Activated T-cell treated with anti-CD3 and anti-CD28 coated beads, Interleukin-2, amount 50 U/mL, for 72 hours (primary cell): ENCODE measurements around the gene PHF24. TPM values are rescaled to one million over a fixed set of nuclear protein-coding genes. Genes with fewer than 3 reads are reported as not detected.

Experiments used
- ATAC-seq, 2 donors: fragments of 150-1000 bp; cut with Tn5 transposase; replicated peaks in 1 of 2; 2 replicates each; pipeline ENCODE4 v1.10.0; 2021; ENCODE audit warnings: moderate library complexity in 2 of 2, mild to moderate bottlenecking in 1 of 2
- DNase-seq, 2 donors: peaks; one replicate each; pipeline ENCODE4 v3.0.0; 2021 to 2022; ENCODE audit warnings: mixed read lengths in 1 of 2
- H3K27ac Mint-ChIP-seq: one replicate; pipeline ENCODE4 v1.8.0; 2022; ENCODE audit warnings: mild to moderate bottlenecking, moderate library complexity, mixed read lengths
- H3K27me3 Mint-ChIP-seq: one replicate; pipeline ENCODE4 v1.8.0; 2022; ENCODE audit warnings: low read depth, mixed read lengths
- H3K36me3 Mint-ChIP-seq, 2 donors: one replicate each; pipeline ENCODE4 v1.8.0; 2022; ENCODE audit warnings: mixed read lengths in 2 of 2, mild to moderate bottlenecking in 1 of 2; ENCODE audit not compliant: insufficient read depth in 2 of 2
- H3K4me1 Mint-ChIP-seq: one replicate; pipeline ENCODE4 v1.8.0; 2022; ENCODE audit warnings: low read depth, mixed read lengths
- H3K4me3 Mint-ChIP-seq, 2 donors: one replicate each; pipeline ENCODE4 v1.8.0; 2022; ENCODE audit warnings: mild to moderate bottlenecking in 2 of 2, mixed read lengths in 2 of 2, moderate library complexity in 2 of 2
- H3K9me3 Mint-ChIP-seq, 2 donors: one replicate each; pipeline ENCODE4 v1.8.0; 2022; ENCODE audit warnings: mixed read lengths in 2 of 2
- total RNA-seq, 2 donors: library from RNA; stranded (reverse); gene quantifications; one replicate each; pipeline ENCODE4 v1.2.3, GENCODE V29; 2022

Gene PHF24
- total RNA-seq, 2 donors from 2014 or later, result 1.00 to 1.1 TPM

GRCh38 chr9:34987160-34987901, 29.2 kb downstream of the PHF24 start:
- Mint-ChIP-seq H3K27ac (no peak overlapping the region), H3K9me3 (no peaks in the 10 kb centered on the region), H3K4me1 (peaks cover 93% of the 10 kb centered on the region), H3K4me3 (peak overlapping the region; percentile 39 to 81), H3K36me3 (peaks cover 0 to 1% of the 10 kb centered on the region in 2 donors), H3K27me3 (no peaks in the 10 kb centered on the region)
- DNase-seq (peak in 1 of 2 donors; percentile 20), ATAC-seq (no peak)

DNA sequence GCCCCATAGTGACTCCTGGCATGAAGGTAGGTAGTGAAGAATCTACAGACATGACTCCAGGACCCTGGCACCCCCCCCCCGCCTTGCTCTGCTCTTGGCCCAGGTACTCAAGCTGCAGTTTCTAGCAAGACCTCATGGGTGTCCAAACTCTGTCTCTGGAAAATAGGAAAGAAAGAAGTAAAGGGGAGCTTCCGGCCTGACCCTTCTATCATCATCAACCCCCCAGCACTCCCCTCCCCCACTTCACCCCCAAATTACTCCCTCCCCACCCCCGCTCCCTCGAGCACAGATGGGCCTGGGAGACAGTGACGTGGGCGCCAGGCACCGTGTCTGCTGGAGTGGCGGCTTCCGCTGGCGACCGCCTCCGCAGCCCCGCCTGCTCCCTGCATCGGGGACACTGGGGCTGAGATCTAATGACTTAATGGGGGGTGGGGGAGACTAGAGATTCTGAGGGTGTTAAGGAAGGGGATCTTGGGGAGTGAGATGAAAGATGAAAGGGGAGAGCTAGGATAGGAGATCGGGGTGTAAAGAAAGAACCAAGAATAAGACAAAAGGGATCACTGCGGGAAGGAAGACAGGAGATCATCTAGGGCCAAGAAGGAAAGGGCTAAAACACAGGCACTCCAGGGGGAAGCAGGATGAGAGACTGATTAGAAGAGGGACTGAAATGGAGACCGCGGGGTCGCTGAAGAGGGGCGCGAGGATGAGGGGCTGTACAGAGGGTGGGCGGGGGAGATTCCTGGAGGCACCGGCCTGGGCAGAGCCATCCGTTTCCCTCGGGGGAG, 30.3 kb downstream of the PHF24 start:
- peak; percentile 51 to 56 for DNase-seq
- Mint-ChIP-seq H3K27ac (peak overlapping the region; percentile 91), H3K9me3 (no peaks in the 10 kb centered on the region), H3K4me1 (peaks cover 93% of the 10 kb centered on the region), H3K4me3 (peak overlapping the region; percentile 81 to 94), H3K27me3 (no peaks in the 10 kb centered on the region), H3K36me3 (peaks cover 1 to 2% of the 10 kb centered on the region in 2 donors)
- ATAC-seq, result no peak

DNA sequence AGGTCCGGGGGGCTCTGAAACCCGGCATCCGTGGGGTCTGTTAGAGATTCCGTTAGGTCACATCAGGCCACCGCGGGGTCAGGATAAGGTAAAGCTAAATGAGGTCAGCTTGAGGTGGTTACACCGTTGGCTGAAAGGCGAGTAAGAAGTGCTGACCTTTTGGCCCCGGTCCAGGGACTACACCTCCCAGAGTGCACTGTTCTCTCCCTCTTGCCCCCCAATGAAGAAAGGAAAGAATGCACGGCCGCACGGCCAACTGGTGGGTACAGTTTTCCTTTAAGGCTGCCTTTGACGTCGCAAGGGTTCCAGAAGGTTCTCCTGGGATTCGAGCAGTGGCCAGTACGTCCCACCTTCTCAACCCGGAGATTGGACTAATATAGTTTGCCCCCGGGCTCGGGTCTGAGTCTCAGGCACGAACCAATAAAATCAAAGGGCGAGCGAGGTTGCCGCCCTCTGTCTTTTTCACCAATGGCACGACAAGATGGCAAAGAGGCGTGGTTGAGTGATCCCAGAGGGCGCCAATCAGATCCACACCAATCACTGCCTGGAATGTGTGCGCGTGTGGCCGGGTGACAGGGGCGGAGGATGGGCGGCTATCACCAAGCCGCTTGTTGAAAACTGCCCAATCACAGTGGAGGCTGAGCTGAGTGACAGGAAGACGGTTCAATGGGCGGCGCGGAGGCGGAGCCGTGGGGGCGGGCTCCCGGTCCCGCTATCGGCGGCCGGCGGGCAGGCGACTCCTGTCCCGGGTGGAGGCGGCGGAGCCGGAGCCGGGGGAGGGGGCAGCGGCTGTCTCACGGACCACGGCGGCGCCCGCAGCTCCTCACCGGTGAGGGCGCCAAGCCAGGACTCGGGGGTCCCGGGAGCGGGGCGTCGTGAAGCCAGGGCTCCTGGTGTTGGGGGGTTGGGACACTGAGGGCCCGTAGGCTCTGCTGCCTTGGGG, 31.2 kb downstream of the PHF24 start, which contains the start of gene DNAJB5:
Gene DNAJB5 (plus strand): TSS at position 743 of the 943 bp plus-strand sequence. CDS start 886 bp downstream, outside the sequence.
- Mint-ChIP-seq H3K9me3 (no peaks in the 10 kb centered on the region), H3K36me3 (peaks cover 1 to 2% of the 10 kb centered on the region in 2 donors), H3K27ac (peak within 1 kb of the TSS; percentile 91), H3K4me1 (peaks cover 93% of the 10 kb centered on the region), H3K27me3 (no peaks in the 10 kb centered on the region), H3K4me3 (peak within 1 kb of the TSS; percentile 81 to 94)
- ATAC-seq (peak; percentile 91), DNase-seq (peak; percentile 98)

GRCh38 chr9:34989946-34990635, 32.0 kb downstream of the PHF24 start:
- Mint-ChIP-seq H3K4me1 (peaks cover 88% of the 10 kb centered on the region), H3K27ac (no peak overlapping the region), H3K9me3 (no peaks in the 10 kb centered on the region), H3K36me3 (peaks cover 1 to 2% of the 10 kb centered on the region in 2 donors), H3K4me3 (peak overlapping the region; percentile 81 to 94), H3K27me3 (no peaks in the 10 kb centered on the region)
- DNase-seq, result peak; percentile 45 to 51
- ATAC-seq, result no peak

GRCh38 chr9:34990908-34991606, 33.0 kb downstream of the PHF24 start:
- H3K4me3 Mint-ChIP-seq, result peak overlapping the region; percentile 72 to 74
- no peaks in the 10 kb centered on the region for H3K27me3 Mint-ChIP-seq
- H3K4me1 Mint-ChIP-seq, result peaks cover 78% of the 10 kb centered on the region
- H3K9me3 Mint-ChIP-seq, result no peaks in the 10 kb centered on the region
- H3K36me3 Mint-ChIP-seq, result peaks cover 1 to 2% of the 10 kb centered on the region in 2 donors
- no peak for DNase-seq
- H3K27ac Mint-ChIP-seq, result peak overlapping the region; percentile 43
- ATAC-seq, result no peak

GRCh38 chr9:34991607-34992375, 33.7 kb downstream of the PHF24 start:
- no peaks in the 10 kb centered on the region for H3K27me3 Mint-ChIP-seq
- no peaks in the 10 kb centered on the region for H3K9me3 Mint-ChIP-seq
- peaks cover 2 to 3% of the 10 kb centered on the region in 2 donors for H3K36me3 Mint-ChIP-seq
- peak overlapping the region; percentile 82 for H3K27ac Mint-ChIP-seq
- ATAC-seq (peak in 1 of 2 donors; percentile 11), DNase-seq (peak; percentile 59 to 62)
- peak overlapping the region; percentile 35 to 70 for H3K4me3 Mint-ChIP-seq
- peaks cover 72% of the 10 kb centered on the region for H3K4me1 Mint-ChIP-seq

GRCh38 chr9:34992376-34992951, 34.4 kb downstream of the PHF24 start:
- H3K4me1 Mint-ChIP-seq, result peaks cover 72% of the 10 kb centered on the region
- H3K27me3 Mint-ChIP-seq, result no peaks in the 10 kb centered on the region
- no peaks in the 10 kb centered on the region for H3K9me3 Mint-ChIP-seq
- peaks cover 4 to 7% of the 10 kb centered on the region in 2 donors for H3K36me3 Mint-ChIP-seq
- DNase-seq, result peak; percentile 61 to 74
- peak overlapping the region; percentile 82 for H3K27ac Mint-ChIP-seq
- ATAC-seq, result peak; percentile 25
- H3K4me3 Mint-ChIP-seq, result peak overlapping the region; percentile 35 to 70

GRCh38 chr9:34993502-34994259, 35.6 kb downstream of the PHF24 start:
- Mint-ChIP-seq H3K9me3 (no peaks in the 10 kb centered on the region), H3K4me1 (peaks cover 70% of the 10 kb centered on the region), H3K27me3 (no peaks in the 10 kb centered on the region), H3K27ac (no peak overlapping the region), H3K36me3 (peaks cover 4 to 7% of the 10 kb centered on the region in 2 donors), H3K4me3 (no peak overlapping the region)
- DNase-seq (no peak), ATAC-seq (no peak)

GRCh38 chr9:34994260-34994899, 36.3 kb downstream of the PHF24 start:
- H3K27ac Mint-ChIP-seq, result no peak overlapping the region
- DNase-seq (no peak), ATAC-seq (no peak)
- H3K36me3 Mint-ChIP-seq, result peaks cover 3 to 7% of the 10 kb centered on the region in 2 donors
- H3K4me3 Mint-ChIP-seq, result no peak overlapping the region
- H3K27me3 Mint-ChIP-seq, result no peaks in the 10 kb centered on the region
- peaks cover 64% of the 10 kb centered on the region for H3K4me1 Mint-ChIP-seq
- H3K9me3 Mint-ChIP-seq, result no peaks in the 10 kb centered on the region
